T47D (cell line): Measurements from ENCODE around the gene C1QTNF5.

ENCODE experiments used
- DNase-seq, 2 experiments: peaks; one replicate each; pipeline versions ENCODE4 v3.0.0 to v3.0.0-alpha.2; 2011 to 2012; ENCODE audit warnings: low read depth in 1 of 2, low spot score in 1 of 2
- JUND ChIP-seq: IDR thresholded peaks from 2 replicates; pipeline ENCODE4 v1.6.1; 2012; ENCODE audit warnings: low read depth
- in situ Hi-C: cut with HindIII; loops from 2 replicates; pipeline ENCODE4 v1.10.0; 2016; ENCODE audit warnings: low sequenced_read_pairs, low pct_unique_long_range_greater_than_20kb

Gene C1QTNF5

DNA sequence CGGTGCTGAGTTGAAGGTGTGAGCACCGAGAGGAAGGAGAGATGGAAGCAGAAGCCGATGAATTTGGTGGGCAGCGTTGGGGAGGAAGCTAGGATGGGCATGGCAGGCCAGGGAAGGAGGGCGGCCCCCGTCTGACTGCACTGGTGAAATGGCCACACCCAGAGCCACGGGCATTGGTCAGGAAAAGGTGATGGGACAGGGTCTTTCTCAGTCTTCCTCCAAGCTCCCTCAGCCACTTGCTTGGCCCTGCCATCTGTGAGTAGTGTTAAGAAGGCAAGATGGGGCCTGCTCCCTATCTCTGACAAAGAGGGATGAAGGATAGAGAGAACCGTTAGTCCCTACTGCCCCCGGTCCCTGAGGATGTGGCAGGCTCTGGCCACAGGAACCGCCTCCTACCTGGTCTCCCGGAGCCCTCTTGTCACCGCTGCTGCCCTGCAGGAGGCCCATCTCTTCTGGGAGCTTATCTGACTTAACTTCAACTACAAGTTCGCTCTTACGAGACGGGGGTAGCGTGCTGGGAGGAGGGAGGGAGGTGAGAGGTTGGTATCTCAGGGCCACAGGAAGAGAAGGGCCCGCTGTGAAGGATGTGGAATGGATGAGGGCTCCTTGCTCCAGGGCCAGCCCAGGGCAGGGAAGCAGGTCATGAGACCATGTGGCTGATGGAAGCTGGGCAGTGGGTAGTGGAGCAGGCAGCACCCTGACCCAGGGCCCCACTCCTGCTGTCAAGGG, 30.6 kb downstream of the C1QTNF5 start:
- no peak for TF ChIP-seq JUND
- in situ Hi-C loops = no loop called here
- no peak for DNase-seq

DNA sequence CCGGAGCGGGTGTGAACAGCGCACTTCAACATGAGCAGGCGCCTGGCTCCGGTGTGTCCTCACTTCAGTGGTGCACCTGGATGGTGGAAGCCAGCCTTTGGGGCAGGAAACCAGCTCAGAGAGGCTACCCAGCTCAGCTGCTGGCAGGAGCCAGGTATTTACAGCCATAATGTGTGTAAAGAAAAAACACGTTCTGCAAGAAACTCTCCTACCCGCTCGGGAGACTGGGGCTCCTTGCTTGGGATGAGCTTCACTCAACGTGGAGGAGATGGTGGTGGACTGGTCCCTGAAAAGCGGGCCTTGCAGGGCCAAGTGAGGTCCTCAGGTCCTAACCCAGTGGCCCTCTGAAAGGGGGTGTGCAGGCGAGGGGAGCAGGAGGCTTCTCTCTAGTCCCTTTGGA, 31.3 kb downstream of the C1QTNF5 start:
- DNase-seq = peak; percentile 74 to 77
- in situ Hi-C loops = no loop called here

DNA sequence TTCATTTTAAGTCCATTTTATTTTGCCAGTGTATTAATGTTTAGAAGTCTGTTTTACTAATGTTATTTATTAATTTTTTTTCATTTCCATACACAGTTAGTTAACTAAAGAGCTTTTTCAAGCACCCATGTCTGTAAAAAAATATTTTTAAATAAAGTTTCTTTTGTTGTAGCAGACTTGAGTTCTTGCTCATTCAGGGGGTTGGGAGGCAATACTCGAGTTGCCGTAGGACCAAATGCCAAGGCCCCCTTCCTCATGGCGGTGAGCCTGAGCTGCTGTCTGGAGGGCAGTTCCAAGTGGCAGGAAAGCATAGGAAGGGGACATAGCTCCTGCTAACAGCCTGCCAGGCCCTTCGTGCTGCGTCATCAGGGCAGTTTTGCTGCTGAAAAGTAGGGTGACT, 32.7 kb downstream of the C1QTNF5 start:
- DNase-seq = no peak
- in situ Hi-C loops = no loop called here
- no peak for TF ChIP-seq JUND

More for the DNA sequence above, 31.3 kb downstream of the C1QTNF5 start:
- no peak for TF ChIP-seq JUND

- TF ChIP-seq JUND = no peak
- in situ Hi-C loops = no loop called here
- DNase-seq = peak in 1 of 2 experiments; percentile 35
Observed at GRCh38 chr11:119307219-119307618, 33.5 kb downstream of the C1QTNF5 start.

GRCh38 chr11:119306373-119306890, 34.3 kb downstream of the C1QTNF5 start:
- in situ Hi-C loops = no loop called here
- no peak for DNase-seq
- TF ChIP-seq JUND = no peak

DNA sequence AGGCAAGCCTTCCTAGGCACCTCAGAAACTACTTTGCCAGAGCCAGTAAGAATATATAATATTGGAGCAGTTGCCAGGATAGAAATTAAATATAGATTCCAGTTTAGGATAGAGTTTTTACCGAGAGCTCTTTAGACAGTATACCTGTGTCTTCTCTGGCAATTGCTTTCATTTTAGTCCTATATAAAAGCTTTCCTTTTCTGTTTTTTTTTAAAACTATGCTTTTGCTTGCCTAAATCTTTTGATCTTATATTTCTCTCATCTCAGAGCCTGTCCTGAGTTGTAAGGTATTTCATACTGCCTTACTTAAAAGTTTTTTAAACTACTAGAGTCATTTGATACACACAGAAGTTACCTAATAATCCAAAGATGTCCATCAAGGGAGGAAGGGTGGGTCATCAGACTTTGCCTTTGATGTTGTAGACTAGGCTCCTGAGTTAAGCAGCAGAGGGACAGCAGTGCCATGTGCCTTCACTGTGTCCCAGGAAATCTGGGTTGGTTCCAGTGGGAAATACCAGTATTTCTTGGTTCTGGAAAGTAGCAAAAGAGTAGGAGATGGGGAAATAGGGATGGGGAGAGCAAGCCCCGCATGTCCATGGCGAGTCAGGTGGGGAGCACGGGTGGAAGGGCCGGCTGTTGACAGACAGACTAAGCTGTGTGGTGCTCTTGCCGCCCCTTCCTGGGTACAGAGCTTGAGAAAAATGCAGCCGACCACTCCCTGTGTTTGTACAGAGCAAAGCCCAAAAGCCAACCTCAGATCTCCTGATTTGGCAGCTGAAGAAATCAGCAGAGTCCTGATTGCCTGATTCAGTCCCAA, 34.9 kb downstream of the C1QTNF5 start:
- no peak for TF ChIP-seq JUND
- in situ Hi-C loops = no loop called here
- DNase-seq = no peak

DNA sequence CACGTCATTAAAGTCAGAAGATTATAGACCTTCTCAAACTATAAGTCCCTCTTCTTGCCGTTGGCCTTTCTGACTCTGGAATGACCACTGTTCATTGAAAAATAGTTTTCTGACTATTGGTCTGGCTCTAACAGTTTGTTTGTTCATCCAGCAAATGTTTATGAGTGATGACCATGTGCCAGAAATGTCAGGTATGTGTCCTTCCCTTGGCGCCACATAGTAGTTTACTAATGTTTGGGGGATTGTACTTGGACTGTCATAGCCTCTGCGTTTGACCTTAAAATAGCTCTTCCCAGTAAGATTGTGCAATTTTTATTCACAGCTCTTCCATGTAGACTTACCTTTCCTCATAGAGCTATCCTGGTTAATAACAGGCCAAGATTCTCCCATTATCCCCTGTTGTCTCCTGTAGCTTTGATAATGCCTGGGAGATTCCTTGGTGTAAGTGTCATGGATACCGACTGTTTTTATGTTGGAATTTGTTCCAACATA, 37.4 kb downstream of the C1QTNF5 start:
- in situ Hi-C loops = no loop called here
- TF ChIP-seq JUND = no peak
- DNase-seq = no peak

DNA sequence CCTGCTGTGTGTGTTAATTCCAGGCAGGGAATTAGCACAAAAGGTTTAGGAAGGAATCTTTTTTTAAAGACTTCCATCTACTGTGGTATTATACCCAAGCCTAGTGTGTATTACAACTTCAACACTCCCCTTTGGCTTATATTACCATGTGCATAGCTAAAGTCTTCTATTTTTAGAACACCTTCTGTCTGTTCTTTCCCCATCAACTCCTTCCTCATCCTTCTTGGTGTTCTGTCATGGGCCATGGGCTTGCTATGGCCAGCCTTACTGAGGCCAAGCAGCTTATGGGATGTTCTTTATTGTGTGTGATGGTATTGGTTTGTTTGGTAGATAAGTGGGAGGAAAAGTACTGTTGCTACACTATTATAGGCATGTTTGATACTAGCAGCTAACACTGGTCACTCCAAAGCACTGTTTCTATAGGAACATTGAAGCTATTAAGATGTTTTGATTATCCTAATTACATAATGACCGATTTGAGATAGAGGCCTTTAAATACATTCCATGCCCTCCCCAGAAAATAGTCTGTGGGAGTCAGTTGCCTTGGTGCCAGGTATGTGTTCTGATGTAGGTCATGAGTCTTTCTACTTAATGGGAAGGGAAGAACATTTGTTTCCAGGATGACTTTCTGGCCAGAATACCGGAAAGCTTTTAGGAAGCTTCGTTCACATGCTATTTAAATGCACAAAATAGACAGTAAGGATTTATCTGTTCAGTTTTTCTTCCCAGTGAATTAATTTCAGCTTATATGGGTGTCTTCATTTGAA, 40.3 kb downstream of the C1QTNF5 start:
- no peak for TF ChIP-seq JUND
- in situ Hi-C loops = no loop called here
- DNase-seq = no peak

GRCh38 chr11:119299416-119299815, 41.3 kb downstream of the C1QTNF5 start:
- in situ Hi-C loops = no loop called here
- no peak for DNase-seq
- TF ChIP-seq JUND = no peak

DNA sequence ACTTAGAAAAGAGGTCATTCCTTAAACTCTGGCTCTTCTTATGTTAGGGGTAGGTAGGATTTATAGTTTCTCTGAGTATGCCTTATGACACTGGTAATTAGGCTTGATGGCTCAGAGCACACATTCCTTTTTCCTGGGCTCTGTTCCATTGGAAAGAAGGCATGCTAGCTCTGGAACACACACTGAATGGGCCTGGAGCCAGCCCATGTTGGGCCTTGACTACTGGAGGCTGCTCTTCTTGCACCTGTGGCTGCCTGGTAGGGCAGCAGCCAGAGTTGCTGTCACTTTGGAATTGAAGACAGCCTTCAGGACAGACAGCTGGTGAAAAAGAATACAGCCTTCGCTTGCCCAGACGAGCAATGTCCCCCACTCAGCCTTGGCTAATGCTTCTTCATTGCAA, 42.0 kb downstream of the C1QTNF5 start:
- no peak for DNase-seq
- TF ChIP-seq JUND = no peak
- in situ Hi-C loops = no loop called here

- no peak for DNase-seq
- TF ChIP-seq JUND = no peak
- in situ Hi-C loops = no loop called here
Observed at GRCh38 chr11:119297938-119298337, 42.7 kb downstream of the C1QTNF5 start.

- in situ Hi-C loops = no loop called here
- TF ChIP-seq JUND = no peak
- DNase-seq = peak in 1 of 2 experiments; percentile 51
Observed at GRCh38 chr11:119295178-119295577, 45.5 kb downstream of the C1QTNF5 start.
